Kidney epithelial cell (primary cell): ENCODE data around the gene ROCK2. TPM values are rescaled to one million over a fixed set of nuclear protein-coding genes. Genes with fewer than 3 reads are reported as not detected.

Experiments used
- DNase-seq: peaks from one replicate; pipeline ENCODE4 v3.0.0-alpha.2; 2010; ENCODE audit warnings: low read depth
- H3K27me3 ChIP-seq: 2 replicates; pipeline ENCODE4 v1.6.0; 2011; ENCODE audit warnings: low read length; ENCODE audit not compliant: control insufficient read depth, insufficient read depth
- H3K36me3 ChIP-seq: 2 replicates; pipeline ENCODE4 v1.5.1; 2011; ENCODE audit warnings: low read length; ENCODE audit not compliant: control insufficient read depth, insufficient read depth
- H3K4me3 ChIP-seq: 2 replicates; pipeline ENCODE4 v1.5.1; 2011; ENCODE audit warnings: low read depth, mild to moderate bottlenecking, control low read depth, low read length
- CTCF ChIP-seq: IDR thresholded peaks from 2 replicates; pipeline ENCODE4 v1.5.1; 2011; ENCODE audit warnings: mild to moderate bottlenecking, moderate library complexity, low read length, control low read depth, inconsistent platforms; ENCODE audit not compliant: insufficient read depth, poor library complexity, severe bottlenecking
- total RNA-seq: library from RNA; depleted of rRNA; stranded (reverse); fragments of >200 nt; gene quantifications from 2 replicates; pipeline ENCODE4 v1.2.3, GENCODE V29; 2015

ROCK2 gene
- total RNA-seq, 1 donor from 2014 or later, result 26.4 TPM

- Histone ChIP-seq H3K27me3 (no peaks in the 10 kb centered on the region), H3K36me3 (no peaks in the 10 kb centered on the region), H3K4me3 (no peak overlapping the region)
- no peak for DNase-seq
- TF ChIP-seq CTCF, result no peak
Measured at GRCh38 chr2:11290713-11291112, 53.7 kb downstream of the ROCK2 start.

GRCh38 chr2:11290211-11290610, 54.2 kb downstream of the ROCK2 start:
- Histone ChIP-seq H3K36me3 (no peaks in the 10 kb centered on the region), H3K27me3 (no peaks in the 10 kb centered on the region), H3K4me3 (no peak overlapping the region)
- DNase-seq, result no peak
- TF ChIP-seq CTCF, result no peak

GRCh38 chr2:11288431-11288830, 56.0 kb downstream of the ROCK2 start:
- no peaks in the 10 kb centered on the region for H3K36me3 ChIP-seq
- TF ChIP-seq CTCF, result no peak
- H3K27me3 ChIP-seq, result no peaks in the 10 kb centered on the region
- DNase-seq, result no peak
- no peak overlapping the region for H3K4me3 ChIP-seq

- no peak for DNase-seq
- H3K27me3 ChIP-seq, result no peaks in the 10 kb centered on the region
- H3K4me3 ChIP-seq, result no peak overlapping the region
- TF ChIP-seq CTCF, result no peak
- H3K36me3 ChIP-seq, result no peaks in the 10 kb centered on the region
Measured at GRCh38 chr2:11286749-11287148, 57.7 kb downstream of the ROCK2 start.

- DNase-seq, result no peak
- TF ChIP-seq CTCF, result no peak
- no peaks in the 10 kb centered on the region for H3K36me3 ChIP-seq
- no peak overlapping the region for H3K4me3 ChIP-seq
- H3K27me3 ChIP-seq, result no peaks in the 10 kb centered on the region
Measured at GRCh38 chr2:11286323-11286722, 58.1 kb downstream of the ROCK2 start.

GRCh38 chr2:11285499-11285898, 58.9 kb downstream of the ROCK2 start:
- Histone ChIP-seq H3K4me3 (no peak overlapping the region), H3K36me3 (no peaks in the 10 kb centered on the region), H3K27me3 (no peaks in the 10 kb centered on the region)
- DNase-seq, result no peak
- TF ChIP-seq CTCF, result no peak
